ENCODE measurements around the gene ANKS1A. TPM values are rescaled to one million over a fixed set of nuclear protein-coding genes. Genes with fewer than 3 reads are reported as not detected.

ANKS1A gene
- total RNA-seq, 2 donors from 2014 or later = 34.9 to 36.4 TPM

GRCh38 chr6:34984416-34984815 lies 95.4 kb downstream of the ANKS1A start:
- peaks cover 10% of the 10 kb centered on the region for H3K4me1 Mint-ChIP-seq
- TF ChIP-seq CTCF (conservative IDR thresholded peaks at IDR 0.05) = no peak
- H3K9me3 Mint-ChIP-seq = no peaks in the 10 kb centered on the region
- H3K27me3 ChIP-seq (ENCODE audit: control insufficient read depth, insufficient read depth, low read length, poor library complexity, severe bottlenecking) = no peaks in the 10 kb centered on the region
- H3K27ac ChIP-seq (ENCODE audit: low read depth, low read length) = no peak overlapping the region
- peaks cover 38% of the 10 kb centered on the region for H3K36me3 Mint-ChIP-seq (ENCODE audit: low read depth)
- H3K4me3 Mint-ChIP-seq = no peak overlapping the region
- H3K36me3 ChIP-seq (ENCODE audit: control insufficient read depth, insufficient read depth, low read length) = peaks cover 65% of the 10 kb centered on the region
- no peak overlapping the region for H3K9ac ChIP-seq (ENCODE audit: extremely low read depth, low read length, poor library complexity, severe bottlenecking)
- H3K27ac Mint-ChIP-seq = no peak overlapping the region
- no peak for DNase-seq
- no peak overlapping the region for H3K4me3 ChIP-seq (ENCODE audit: low read length)
- WGBS, 2 experiments (ENCODE audit: insufficient coverage in 1 of 2, insufficient read length in 1 of 2) = 77 to 89% methylated on average over 2 of the region's 2 CpGs
- H3K9me3 ChIP-seq (ENCODE audit: control insufficient read depth, low read length) = no peaks in the 10 kb centered on the region
- H3K27me3 Mint-ChIP-seq (ENCODE audit: insufficient read depth) = no peaks in the 10 kb centered on the region
- H3K4me1 ChIP-seq (ENCODE audit: control insufficient read depth, insufficient read depth, low read length) = no peaks in the 10 kb centered on the region

- Mint-ChIP-seq H3K4me3 (no peak overlapping the region), H3K9me3 (no peaks in the 10 kb centered on the region), H3K27ac (no peak overlapping the region), H3K36me3 (ENCODE audit: low read depth) (peaks cover 43% of the 10 kb centered on the region), H3K4me1 (peaks cover 10% of the 10 kb centered on the region), H3K27me3 (ENCODE audit: insufficient read depth) (no peaks in the 10 kb centered on the region)
- H3K27me3 ChIP-seq (ENCODE audit: control insufficient read depth, insufficient read depth, low read length, poor library complexity, severe bottlenecking) = no peaks in the 10 kb centered on the region
- 92% methylated on average over 4 of the region's 4 CpGs for WGBS, 2 experiments (ENCODE audit: insufficient coverage in 1 of 2, insufficient read length in 1 of 2)
- no peak overlapping the region for H3K4me3 ChIP-seq (ENCODE audit: low read length)
- no peaks in the 10 kb centered on the region for H3K4me1 ChIP-seq (ENCODE audit: control insufficient read depth, insufficient read depth, low read length)
- H3K9ac ChIP-seq (ENCODE audit: extremely low read depth, low read length, poor library complexity, severe bottlenecking) = no peak overlapping the region
- no peak for DNase-seq
- peaks cover 72% of the 10 kb centered on the region for H3K36me3 ChIP-seq (ENCODE audit: control insufficient read depth, insufficient read depth, low read length)
- no peak for TF ChIP-seq CTCF (conservative IDR thresholded peaks at IDR 0.05)
- no peak overlapping the region for H3K27ac ChIP-seq (ENCODE audit: low read depth, low read length)
- H3K9me3 ChIP-seq (ENCODE audit: control insufficient read depth, low read length) = no peaks in the 10 kb centered on the region
Measured at GRCh38 chr6:34985236-34985635, 96.2 kb downstream of the ANKS1A start.

GRCh38 chr6:34986845-34987246 lies 97.8 kb downstream of the ANKS1A start:
- Histone ChIP-seq H3K4me3 (ENCODE audit: low read length) (no peak overlapping the region), H3K36me3 (ENCODE audit: control insufficient read depth, insufficient read depth, low read length) (peaks cover 80% of the 10 kb centered on the region), H3K4me1 (ENCODE audit: control insufficient read depth, insufficient read depth, low read length) (no peaks in the 10 kb centered on the region), H3K27ac (ENCODE audit: low read depth, low read length) (no peak overlapping the region), H3K9me3 (ENCODE audit: control insufficient read depth, low read length) (no peaks in the 10 kb centered on the region), H3K9ac (ENCODE audit: extremely low read depth, low read length, poor library complexity, severe bottlenecking) (no peak overlapping the region), H3K27me3 (ENCODE audit: control insufficient read depth, insufficient read depth, low read length, poor library complexity, severe bottlenecking) (no peaks in the 10 kb centered on the region)
- Mint-ChIP-seq H3K9me3 (no peaks in the 10 kb centered on the region), H3K27me3 (ENCODE audit: insufficient read depth) (no peaks in the 10 kb centered on the region), H3K27ac (peak overlapping the region; percentile 72), H3K4me3 (no peak overlapping the region), H3K36me3 (ENCODE audit: low read depth) (peaks cover 44% of the 10 kb centered on the region), H3K4me1 (peaks cover 17% of the 10 kb centered on the region)
- WGBS, 2 experiments (ENCODE audit: insufficient coverage in 1 of 2, insufficient read length in 1 of 2) = 25 to 57% methylated on average over 1 to 3 of the region's 3 CpGs
- peak; percentile 84 for DNase-seq
- peak; percentile 95 for TF ChIP-seq CTCF (conservative IDR thresholded peaks at IDR 0.05)

All from endodermal cell (in vitro differentiated cells).